Astrocyte (in vitro differentiated cells and primary cell): ENCODE data around the gene PRSS21. TPM values are rescaled to one million over a fixed set of nuclear protein-coding genes. Genes with fewer than 3 reads are reported as not detected.

Experiments
- DNase-seq: peaks from one replicate; pipeline ENCODE4 v3.0.0-alpha.2; 2010; ENCODE audit warnings: low read depth
- FAIRE-seq: peaks from 2 replicates; lab custom pipeline; 2011; peaks lifted over from hg19 to GRCh38; lab: Jason Lieb, UNC
- H2AFZ ChIP-seq: 2 replicates; pipeline ENCODE4 v1.6.0; 2012; ENCODE audit warnings: low read depth, low read length, inconsistent platforms
- H3K27ac ChIP-seq: 2 replicates; pipeline ENCODE4 v1.5.1; 2011; ENCODE audit warnings: low read depth, low read length, inconsistent platforms
- H3K27me3 ChIP-seq: 2 replicates; pipeline ENCODE4 v1.6.0; 2011; ENCODE audit warnings: low read length, inconsistent platforms; ENCODE audit not compliant: insufficient read depth
- H3K36me3 ChIP-seq: 2 replicates; pipeline ENCODE4 v1.5.1; 2011; ENCODE audit warnings: low read length, inconsistent platforms; ENCODE audit not compliant: insufficient read depth
- H3K4me1 ChIP-seq: 2 replicates; pipeline ENCODE4 v1.5.1; 2011; ENCODE audit warnings: low read length, inconsistent platforms; ENCODE audit not compliant: insufficient read depth
- H3K4me2 ChIP-seq: 2 replicates; pipeline ENCODE4 v1.6.0; 2012; ENCODE audit warnings: low read length, inconsistent platforms
- H3K4me3 ChIP-seq: 2 replicates; pipeline ENCODE4 v1.5.1; 2011; ENCODE audit warnings: low read depth, mild to moderate bottlenecking, low read length, inconsistent platforms; ENCODE audit not compliant: insufficient read depth
- H3K79me2 ChIP-seq: 2 replicates; pipeline ENCODE4 v1.6.0; 2012; ENCODE audit warnings: mild to moderate bottlenecking, low read length, inconsistent platforms; ENCODE audit not compliant: insufficient read depth
- H3K9ac ChIP-seq: 2 replicates; pipeline ENCODE4 v1.6.0; 2012; ENCODE audit warnings: mild to moderate bottlenecking, low read length, inconsistent platforms
- H3K9me3 ChIP-seq: 2 replicates; pipeline ENCODE4 v1.5.1; 2012; ENCODE audit warnings: low read depth, mild to moderate bottlenecking, low read length, inconsistent platforms; ENCODE audit not compliant: insufficient read depth
- H4K20me1 ChIP-seq: 2 replicates; pipeline ENCODE4 v1.6.0; 2012; ENCODE audit warnings: low read length, inconsistent platforms; ENCODE audit not compliant: insufficient read depth
- H3K27ac Mint-ChIP-seq: one replicate; pipeline ENCODE4 v1.8.0; 2021; ENCODE audit warnings: mild to moderate bottlenecking, mixed read lengths; ENCODE audit not compliant: unreplicated experiment
- H3K27me3 Mint-ChIP-seq: one replicate; pipeline ENCODE4 v1.8.0; 2021; ENCODE audit warnings: low read depth, mixed read lengths; ENCODE audit not compliant: unreplicated experiment
- H3K36me3 Mint-ChIP-seq: one replicate; pipeline ENCODE4 v1.8.0; 2021; ENCODE audit warnings: low read depth, mixed read lengths; ENCODE audit not compliant: unreplicated experiment
- H3K4me1 Mint-ChIP-seq: one replicate; pipeline ENCODE4 v1.8.0; 2021; ENCODE audit warnings: low read depth, mixed read lengths; ENCODE audit not compliant: unreplicated experiment
- H3K4me3 Mint-ChIP-seq: one replicate; pipeline ENCODE4 v1.8.0; 2021; ENCODE audit warnings: mild to moderate bottlenecking, moderate library complexity, mixed read lengths; ENCODE audit not compliant: unreplicated experiment
- H3K9me3 Mint-ChIP-seq: one replicate; pipeline ENCODE4 v1.8.0; 2021; ENCODE audit warnings: mild to moderate bottlenecking, mixed read lengths; ENCODE audit not compliant: unreplicated experiment
- CTCF ChIP-seq: IDR thresholded peaks from 2 replicates; pipeline ENCODE4 v1.5.1; 2011; ENCODE audit warnings: low read depth, mild to moderate bottlenecking, inconsistent platforms, low read length, moderate library complexity; ENCODE audit not compliant: insufficient read depth
- EZH2 ChIP-seq: IDR thresholded peaks from 2 replicates; pipeline ENCODE4 v1.6.1; 2012; ENCODE audit warnings: mild to moderate bottlenecking, low read length, inconsistent platforms; ENCODE audit not compliant: insufficient read depth
- total RNA-seq: library from RNA; stranded (reverse); gene quantifications from 2 replicates; pipeline ENCODE4 v1.2.1, GENCODE V29; 2021

Gene PRSS21
- total RNA-seq, 1 donor from 2014 or later: not detected

DNA sequence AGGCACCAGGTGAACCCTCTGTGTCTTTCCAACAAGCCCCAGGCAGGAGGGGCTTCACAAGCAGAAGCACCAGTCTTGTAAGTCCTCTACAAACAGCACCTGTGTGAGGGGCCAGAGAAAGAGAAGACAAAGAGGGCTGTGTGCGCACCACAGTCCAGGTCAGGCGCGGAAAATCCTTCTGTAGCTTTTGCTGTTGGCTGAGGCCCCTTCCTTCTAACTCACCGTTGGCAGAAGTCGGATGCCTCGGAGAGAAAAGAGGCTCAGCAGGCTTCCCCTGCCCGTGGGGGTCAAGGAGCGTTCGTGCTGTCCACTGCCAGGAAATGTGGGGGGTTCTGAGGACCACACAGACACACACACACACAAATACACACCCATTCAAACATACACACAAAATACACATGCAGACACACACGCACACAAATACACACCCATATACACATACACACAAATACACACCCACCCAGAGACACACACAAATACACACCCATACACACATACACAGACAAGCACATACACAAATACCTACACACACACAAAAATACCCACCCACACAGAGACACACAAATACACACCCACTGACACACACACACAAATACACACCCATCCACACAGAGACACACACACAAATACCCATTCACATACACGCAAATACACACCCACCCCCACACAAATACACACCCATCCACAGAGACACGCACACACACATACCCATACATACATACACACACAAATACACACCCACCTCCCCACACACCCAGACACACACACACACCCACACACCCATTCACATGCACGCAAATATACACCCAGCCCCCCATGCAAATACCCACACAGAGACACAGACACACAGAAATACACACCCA is 19.8 kb downstream of the PRSS21 start:
- no peak overlapping the region for H3K4me3 ChIP-seq
- peaks cover 33% of the 10 kb centered on the region for H3K4me1 ChIP-seq
- H3K36me3 ChIP-seq: no peaks in the 10 kb centered on the region
- peak; percentile 14 for DNase-seq
- no peak overlapping the region for H3K4me3 Mint-ChIP-seq
- H3K4me2 ChIP-seq: peak overlapping the region; percentile 78
- peak overlapping the region; percentile 59 for H3K9ac ChIP-seq
- H3K27me3 ChIP-seq: peaks cover 3% of the 10 kb centered on the region
- no peaks in the 10 kb centered on the region for H3K36me3 Mint-ChIP-seq
- H3K9me3 Mint-ChIP-seq: no peaks in the 10 kb centered on the region
- peaks cover 36% of the 10 kb centered on the region for H3K4me1 Mint-ChIP-seq
- H3K27me3 Mint-ChIP-seq: no peaks in the 10 kb centered on the region
- no peaks in the 10 kb centered on the region for H3K9me3 ChIP-seq
- no peaks in the 10 kb centered on the region for H4K20me1 ChIP-seq
- peak overlapping the region; percentile 78 for H3K27ac ChIP-seq
- H3K27ac Mint-ChIP-seq: peak overlapping the region; percentile 37
- no peak overlapping the region for H2AFZ ChIP-seq
- no peak for TF ChIP-seq CTCF
- no peak for TF ChIP-seq EZH2
- FAIRE-seq: peak; percentile 9
- H3K79me2 ChIP-seq: no peaks in the 10 kb centered on the region

- peak overlapping the region; percentile 94 for H3K27ac Mint-ChIP-seq
These were observed 21.9 kb downstream of the PRSS21 start for GRCh38 chr16:2838928-2839327.

More at GRCh38 chr16:2838928-2839327, 21.9 kb downstream of the PRSS21 start:
- Mint-ChIP-seq H3K4me1 (peaks cover 36% of the 10 kb centered on the region), H3K36me3 (no peaks in the 10 kb centered on the region), H3K9me3 (no peaks in the 10 kb centered on the region), H3K4me3 (no peak overlapping the region), H3K27me3 (no peaks in the 10 kb centered on the region)
- no peak overlapping the region for H3K4me2 ChIP-seq
- H3K9ac ChIP-seq: peak overlapping the region; percentile 31
- FAIRE-seq (no peak), DNase-seq (peak; percentile 68)
- no peaks in the 10 kb centered on the region for H3K36me3 ChIP-seq
- peak overlapping the region; percentile 5 for H3K27ac ChIP-seq
- H4K20me1 ChIP-seq: no peaks in the 10 kb centered on the region
- TF ChIP-seq EZH2: no peak
- TF ChIP-seq CTCF: peak; percentile 78
- no peaks in the 10 kb centered on the region for H3K9me3 ChIP-seq
- no peaks in the 10 kb centered on the region for H3K79me2 ChIP-seq
- H2AFZ ChIP-seq: peak overlapping the region; percentile 58
- H3K4me1 ChIP-seq: peaks cover 33% of the 10 kb centered on the region
- no peaks in the 10 kb centered on the region for H3K27me3 ChIP-seq
- H3K4me3 ChIP-seq: no peak overlapping the region
